Hematopoietic multipotent progenitor cell treated with erythropoietin and hydrocortisone succinate and interleukin-3 and kit ligand, for 4 days (in vitro differentiated cells): ENCODE results near the gene FIP1L1.

ENCODE experiments used
- DNase-seq: peaks from one replicate; pipeline ENCODE4 v3.0.0-alpha.2; 2015

The FIP1L1 gene

DNA sequence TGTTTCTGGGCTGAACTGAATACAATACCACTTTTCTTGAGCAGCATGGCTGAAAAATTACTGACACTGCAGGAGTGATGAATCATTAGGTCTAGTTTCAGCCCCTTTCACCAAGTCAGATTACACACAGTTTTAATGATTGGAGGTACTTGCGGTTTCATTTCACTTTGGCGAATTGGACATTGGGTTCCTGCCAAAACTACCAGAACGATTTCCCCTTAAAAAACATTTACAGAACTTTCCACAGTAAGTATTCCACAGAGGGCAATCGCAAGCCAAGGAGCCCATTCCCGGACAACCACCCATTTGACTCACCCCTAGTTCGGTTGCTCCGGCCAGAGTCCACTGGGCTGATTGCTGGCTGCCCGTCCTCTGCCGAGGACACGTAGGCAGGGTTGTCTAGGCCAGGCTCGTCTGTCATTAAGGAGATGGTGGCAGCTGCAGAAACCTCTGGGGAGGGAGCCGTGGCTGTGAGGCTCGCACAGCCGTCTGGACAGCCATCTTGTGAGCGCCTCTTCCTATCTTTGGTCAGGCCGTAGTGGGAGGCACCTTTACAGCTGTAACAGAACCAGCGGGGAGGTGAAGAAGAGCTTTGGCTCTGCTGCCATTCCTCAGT, 130.3 kb downstream of the FIP1L1 start:
- no peak for DNase-seq

DNA sequence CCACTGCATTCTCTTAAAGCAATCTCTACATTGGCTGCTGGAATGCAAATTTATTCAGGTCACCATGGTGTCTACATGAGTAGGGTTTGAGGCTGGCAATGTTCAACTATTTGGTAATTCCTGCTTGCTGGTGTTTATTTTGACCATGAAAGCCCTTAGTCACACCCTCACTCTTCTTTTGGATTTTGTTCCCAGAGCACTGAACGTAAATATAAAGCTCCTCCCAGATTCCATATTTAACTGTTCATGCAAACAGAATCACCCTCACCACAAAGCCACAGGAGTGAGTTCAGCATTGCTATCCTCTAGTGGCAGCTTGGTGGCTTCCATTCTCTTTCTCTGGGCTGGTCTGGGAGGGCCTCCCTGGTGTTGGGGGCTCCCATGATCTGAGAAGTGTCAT, 131.0 kb downstream of the FIP1L1 start:
- DNase-seq, result peak; percentile 9

DNA sequence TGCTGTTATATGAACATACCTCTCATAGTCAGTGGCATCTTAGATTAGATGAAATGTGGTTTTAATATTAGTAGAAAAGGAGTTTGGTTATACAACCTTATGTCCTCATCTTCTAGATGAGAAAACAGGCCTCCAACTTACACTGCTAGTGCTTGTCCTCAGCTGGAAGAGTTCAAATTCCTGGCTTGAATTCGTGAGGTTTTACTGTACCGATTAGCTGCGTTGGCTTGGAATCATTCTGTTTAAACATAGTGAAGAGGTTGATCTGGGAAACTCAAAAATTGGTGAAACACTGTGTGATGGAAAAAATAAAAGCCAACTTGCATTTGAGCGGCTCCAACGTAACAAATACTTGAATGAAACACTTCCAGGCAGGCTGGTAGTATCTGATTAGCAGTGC, 132.9 kb downstream of the FIP1L1 start:
- no peak for DNase-seq
